Measurements from ENCODE around the gene ZNF397.
"Not testable (repeated sequence)": the region's sequence is repeated elsewhere in the genome, so short reads cannot be mapped to it uniquely, and the experiment has no call there.

DNA sequence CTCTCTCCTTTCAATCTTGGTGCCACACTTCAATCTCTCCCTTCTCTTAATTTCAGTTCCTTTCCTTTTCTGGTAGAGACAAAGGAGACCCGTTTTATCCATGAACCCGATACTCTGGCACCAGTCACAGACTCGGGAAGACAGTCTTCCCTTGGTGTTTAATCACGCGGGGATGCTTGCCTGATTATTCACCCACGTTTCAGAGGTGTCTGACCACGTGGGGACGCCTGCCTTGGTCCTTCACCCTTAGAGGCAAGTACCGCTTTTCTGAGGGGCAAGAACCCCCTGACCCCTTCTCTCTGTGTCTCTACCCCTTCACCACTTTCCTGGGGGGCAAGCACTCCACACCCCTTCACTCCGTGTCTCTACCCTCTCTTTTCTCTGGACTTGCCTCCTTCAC is 24.2 kb upstream of the ZNF397 start:
- TF ChIP-seq, protein P1, sequence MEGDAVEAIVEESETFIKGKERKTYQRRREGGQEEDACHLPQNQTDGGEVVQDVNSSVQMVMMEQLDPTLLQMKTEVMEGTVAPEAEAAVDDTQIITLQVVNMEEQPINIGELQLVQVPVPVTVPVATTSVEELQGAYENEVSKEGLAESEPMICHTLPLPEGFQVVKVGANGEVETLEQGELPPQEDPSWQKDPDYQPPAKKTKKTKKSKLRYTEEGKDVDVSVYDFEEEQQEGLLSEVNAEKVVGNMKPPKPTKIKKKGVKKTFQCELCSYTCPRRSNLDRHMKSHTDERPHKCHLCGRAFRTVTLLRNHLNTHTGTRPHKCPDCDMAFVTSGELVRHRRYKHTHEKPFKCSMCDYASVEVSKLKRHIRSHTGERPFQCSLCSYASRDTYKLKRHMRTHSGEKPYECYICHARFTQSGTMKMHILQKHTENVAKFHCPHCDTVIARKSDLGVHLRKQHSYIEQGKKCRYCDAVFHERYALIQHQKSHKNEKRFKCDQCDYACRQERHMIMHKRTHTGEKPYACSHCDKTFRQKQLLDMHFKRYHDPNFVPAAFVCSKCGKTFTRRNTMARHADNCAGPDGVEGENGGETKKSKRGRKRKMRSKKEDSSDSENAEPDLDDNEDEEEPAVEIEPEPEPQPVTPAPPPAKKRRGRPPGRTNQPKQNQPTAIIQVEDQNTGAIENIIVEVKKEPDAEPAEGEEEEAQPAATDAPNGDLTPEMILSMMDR (CRISPR knock-in tag; IDR thresholded peaks at IDR 0.05) = not testable (repeated sequence)
- TF ChIP-seq, protein P2, sequence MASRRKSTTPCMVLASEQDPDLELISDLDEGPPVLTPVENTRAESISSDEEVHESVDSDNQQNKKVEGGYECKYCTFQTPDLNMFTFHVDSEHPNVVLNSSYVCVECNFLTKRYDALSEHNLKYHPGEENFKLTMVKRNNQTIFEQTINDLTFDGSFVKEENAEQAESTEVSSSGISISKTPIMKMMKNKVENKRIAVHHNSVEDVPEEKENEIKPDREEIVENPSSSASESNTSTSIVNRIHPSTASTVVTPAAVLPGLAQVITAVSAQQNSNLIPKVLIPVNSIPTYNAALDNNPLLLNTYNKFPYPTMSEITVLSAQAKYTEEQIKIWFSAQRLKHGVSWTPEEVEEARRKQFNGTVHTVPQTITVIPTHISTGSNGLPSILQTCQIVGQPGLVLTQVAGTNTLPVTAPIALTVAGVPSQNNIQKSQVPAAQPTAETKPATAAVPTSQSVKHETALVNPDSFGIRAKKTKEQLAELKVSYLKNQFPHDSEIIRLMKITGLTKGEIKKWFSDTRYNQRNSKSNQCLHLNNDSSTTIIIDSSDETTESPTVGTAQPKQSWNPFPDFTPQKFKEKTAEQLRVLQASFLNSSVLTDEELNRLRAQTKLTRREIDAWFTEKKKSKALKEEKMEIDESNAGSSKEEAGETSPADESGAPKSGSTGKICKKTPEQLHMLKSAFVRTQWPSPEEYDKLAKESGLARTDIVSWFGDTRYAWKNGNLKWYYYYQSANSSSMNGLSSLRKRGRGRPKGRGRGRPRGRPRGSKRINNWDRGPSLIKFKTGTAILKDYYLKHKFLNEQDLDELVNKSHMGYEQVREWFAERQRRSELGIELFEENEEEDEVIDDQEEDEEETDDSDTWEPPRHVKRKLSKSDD (CRISPR knock-in tag; IDR thresholded peaks at IDR 0.05; ENCODE audit: low read depth) = not testable (repeated sequence)
- TF ChIP-seq, protein P3, sequence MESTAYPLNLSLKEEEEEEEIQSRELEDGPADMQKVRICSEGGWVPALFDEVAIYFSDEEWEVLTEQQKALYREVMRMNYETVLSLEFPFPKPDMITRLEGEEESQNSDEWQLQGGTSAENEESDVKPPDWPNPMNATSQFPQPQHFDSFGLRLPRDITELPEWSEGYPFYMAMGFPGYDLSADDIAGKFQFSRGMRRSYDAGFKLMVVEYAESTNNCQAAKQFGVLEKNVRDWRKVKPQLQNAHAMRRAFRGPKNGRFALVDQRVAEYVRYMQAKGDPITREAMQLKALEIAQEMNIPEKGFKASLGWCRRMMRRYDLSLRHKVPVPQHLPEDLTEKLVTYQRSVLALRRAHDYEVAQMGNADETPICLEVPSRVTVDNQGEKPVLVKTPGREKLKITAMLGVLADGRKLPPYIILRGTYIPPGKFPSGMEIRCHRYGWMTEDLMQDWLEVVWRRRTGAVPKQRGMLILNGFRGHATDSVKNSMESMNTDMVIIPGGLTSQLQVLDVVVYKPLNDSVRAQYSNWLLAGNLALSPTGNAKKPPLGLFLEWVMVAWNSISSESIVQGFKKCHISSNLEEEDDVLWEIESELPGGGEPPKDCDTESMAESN (CRISPR knock-in tag; conservative IDR thresholded peaks at IDR 0.05) = not testable (repeated sequence)
- TF ChIP-seq ZFP41 (CRISPR knock-in tag; IDR thresholded peaks at IDR 0.05; ENCODE audit: borderline replicate concordance); SMC3 (IDR thresholded peaks at IDR 0.05; ENCODE audit: low read length); NR2F6 (IDR thresholded peaks at IDR 0.05); NR2F6 (CRISPR knock-in tag; IDR thresholded peaks at IDR 0.05); ZNF660 (CRISPR knock-in tag; IDR thresholded peaks at IDR 0.05; ENCODE audit: borderline replicate concordance, low read depth): not testable (repeated sequence)
- TF ChIP-seq, protein P4, sequence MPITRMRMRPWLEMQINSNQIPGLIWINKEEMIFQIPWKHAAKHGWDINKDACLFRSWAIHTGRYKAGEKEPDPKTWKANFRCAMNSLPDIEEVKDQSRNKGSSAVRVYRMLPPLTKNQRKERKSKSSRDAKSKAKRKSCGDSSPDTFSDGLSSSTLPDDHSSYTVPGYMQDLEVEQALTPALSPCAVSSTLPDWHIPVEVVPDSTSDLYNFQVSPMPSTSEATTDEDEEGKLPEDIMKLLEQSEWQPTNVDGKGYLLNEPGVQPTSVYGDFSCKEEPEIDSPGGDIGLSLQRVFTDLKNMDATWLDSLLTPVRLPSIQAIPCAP (CRISPR knock-in tag; IDR thresholded peaks at IDR 0.05; ENCODE audit: low read depth) = not testable (repeated sequence)

Measured in HepG2 (cell line).